K562 (cell line): ENCODE results near the gene MRRF. TPM values are rescaled to one million over a fixed set of nuclear protein-coding genes. Genes with fewer than 3 reads are reported as not detected.

ENCODE experiments used
- ARHGAP35 ChIP-seq: fragments of 450-650 bp; IDR thresholded peaks from 2 replicates; pipeline ENCODE4 v1.6.1; 2018; ENCODE audit not compliant: partially characterized antibody
- ATF2 ChIP-seq: sonication (generic); formaldehyde crosslinking; IDR thresholded peaks from 2 replicates; pipeline ENCODE4 v1.8.1; 2022; ENCODE audit warnings: missing genetic modification reagents
- CCAR2 ChIP-seq: fragments of 200-400 bp; formaldehyde crosslinking; IDR thresholded peaks from 2 replicates; pipeline ENCODE4 v1.6.1; 2017; ENCODE audit warnings: mild to moderate bottlenecking, low read depth, low read length
- CEBPG ChIP-seq, 3 experiments: fragments of 200-800 bp in 1 of 3; sonication (Bioruptor generic) in 1 of 3; sonication (generic) in 1 of 3; formaldehyde crosslinking in 1 of 3; IDR thresholded peaks in 2 of 3; conservative IDR thresholded peaks in 1 of 3; 2 replicates each; pipeline versions ENCODE4 v1.6.1 to v1.8.0; 2016 to 2022; ENCODE audit warnings: missing compliant biosample characterization in 2 of 3, missing genetic modification characterization in 2 of 3, mild to moderate bottlenecking in 1 of 3, missing genetic modification reagents in 1 of 3
- EGR1 ChIP-seq: fragments of 450-650 bp; conservative IDR thresholded peaks from 2 replicates; pipeline ENCODE4 v1.6.1; 2017; ENCODE audit warnings: mild to moderate bottlenecking
- ELF2 ChIP-seq: fragments of 250-450 bp; sonication (Bioruptor Pico); IDR thresholded peaks from 2 replicates; pipeline ENCODE4 v1.5.0; 2021; ENCODE audit warnings: mild to moderate bottlenecking
- HNRNPUL1 ChIP-seq: fragments of 200-400 bp; formaldehyde crosslinking; IDR thresholded peaks from 2 replicates; pipeline ENCODE4 v1.6.1; 2017; ENCODE audit warnings: low read length
- MEIS2 ChIP-seq: fragments of 450-650 bp; IDR thresholded peaks from 2 replicates; pipeline ENCODE4 v1.6.1; 2014; ENCODE audit warnings: mild to moderate bottlenecking; ENCODE audit not compliant: partially characterized antibody
- MTA3 ChIP-seq: fragments of 450-650 bp; formaldehyde crosslinking; IDR thresholded peaks from 2 replicates; pipeline ENCODE4 v1.6.1; 2017; ENCODE audit warnings: mild to moderate bottlenecking, borderline replicate concordance
- NFE2L1 ChIP-seq: fragments of 450-650 bp; IDR thresholded peaks from 2 replicates; pipeline ENCODE4 v1.6.1; 2016; ENCODE audit warnings: missing genetic modification characterization, low read depth, mild to moderate bottlenecking, missing compliant biosample characterization, moderate library complexity, borderline replicate concordance
- NFRKB ChIP-seq: fragments of 450-650 bp; IDR thresholded peaks from 2 replicates; pipeline ENCODE4 v1.6.1; 2016; ENCODE audit warnings: low read depth
- NFXL1 ChIP-seq: fragments of 450-650 bp; formaldehyde crosslinking; IDR thresholded peaks from 2 replicates; pipeline ENCODE4 v1.4.0; 2021; ENCODE audit warnings: mild to moderate bottlenecking
- PBX2 ChIP-seq, 2 experiments: IDR thresholded peaks in 1 of 2; conservative IDR thresholded peaks in 1 of 2; 2 replicates each; pipeline ENCODE4 v1.6.1; 2016; ENCODE audit warnings: low read depth in 2 of 2, mild to moderate bottlenecking in 1 of 2, missing compliant biosample characterization in 1 of 2, missing genetic modification characterization in 1 of 2, moderate library complexity in 1 of 2
- PHB ChIP-seq: fragments of 250-450 bp; sonication (Bioruptor Pico); IDR thresholded peaks from 2 replicates; pipeline ENCODE4 v1.5.0; 2021
- PHF20 ChIP-seq: fragments of 450-650 bp; IDR thresholded peaks from 2 replicates; pipeline ENCODE4 v1.6.1; 2018; ENCODE audit not compliant: partially characterized antibody
- TAF1 ChIP-seq: IDR thresholded peaks from 2 replicates; pipeline ENCODE4 v1.6.1; 2011; ENCODE audit warnings: mild to moderate bottlenecking, low read length, moderate library complexity; ENCODE audit not compliant: insufficient read depth, control insufficient read depth, severe bottlenecking; ENCODE audit errors: extremely low read depth
- TAF7 ChIP-seq: fragments of 450-650 bp; IDR thresholded peaks from 2 replicates; pipeline ENCODE4 v1.6.1; 2016; ENCODE audit warnings: missing genetic modification characterization, missing compliant biosample characterization
- TCF3 ChIP-seq: sonication (generic); formaldehyde crosslinking; IDR thresholded peaks from 2 replicates; pipeline ENCODE4 v1.4.0; 2020; ENCODE audit warnings: mild to moderate bottlenecking, missing genetic modification reagents
- ZNF174 ChIP-seq: fragments of 250-450 bp; sonication (Bioruptor Pico); IDR thresholded peaks from 2 replicates; pipeline ENCODE4 v1.4.0; 2020; ENCODE audit warnings: mild to moderate bottlenecking
- ZNF347 ChIP-seq: fragments of 450-650 bp; formaldehyde crosslinking; IDR thresholded peaks from 2 replicates; pipeline ENCODE4 v1.4.0; 2020; ENCODE audit warnings: low read depth, mild to moderate bottlenecking, moderate library complexity
- ZNF707 ChIP-seq: fragments of 250-450 bp; sonication (Bioruptor Pico); conservative IDR thresholded peaks from 2 replicates; pipeline ENCODE4 v1.8.0; 2022; ENCODE audit warnings: inconsistent platforms, mild to moderate bottlenecking, moderate library complexity
- polyA plus RNA-seq, 8 experiments: library from polyadenylated mRNA; depleted of rRNA in 4 of 8; stranded (reverse) in 5 of 8; unstranded in 3 of 8; fragments of >200 nt; fragmentation: Nextera tagmentation in 2 of 8; fragmentation: Illumina TruSeq in 1 of 8; extraction: Ambion mirVana in 2 of 8; extraction: Trizol in 1 of 8; gene quantifications; 2 replicates each; pipeline versions ENCODE4 v1.2.1 to v1.2.3, GENCODE V29; 2011 to 2014; ENCODE audit warnings: inconsistent platforms in 1 of 8, missing spikeins in 1 of 8
- total RNA-seq, 7 experiments: library from RNA; depleted of rRNA in 6 of 7; stranded (reverse); fragments of >200 nt in 6 of 7; fragmentation: Illumina TruSeq in 2 of 7; extraction: Trizol in 2 of 7; gene quantifications; 2 replicates each; pipeline versions ENCODE4 v1.2.1 to v1.2.3, GENCODE V29; 2011 to 2021; ENCODE audit warnings: low replicate concordance in 1 of 7
- TF ChIP-seq, protein P1 (sequence below): fragments of 450-650 bp; formaldehyde crosslinking; IDR thresholded peaks from 2 replicates; pipeline ENCODE4 v1.4.0; 2022; ENCODE audit warnings: missing genetic modification characterization
- TF ChIP-seq, protein P2 (sequence below): fragments of 450-650 bp; IDR thresholded peaks from 2 replicates; pipeline ENCODE4 v1.6.1; 2016; ENCODE audit warnings: missing biosample characterization, missing genetic modification characterization

The MRRF gene
- total and polyA plus RNA-seq, 9 of the 15 experiments (the other 6 are each of a cell fraction or from before 2014, with no cell fraction given), result 55.0 to 105 (median 81.2) TPM

DNA sequence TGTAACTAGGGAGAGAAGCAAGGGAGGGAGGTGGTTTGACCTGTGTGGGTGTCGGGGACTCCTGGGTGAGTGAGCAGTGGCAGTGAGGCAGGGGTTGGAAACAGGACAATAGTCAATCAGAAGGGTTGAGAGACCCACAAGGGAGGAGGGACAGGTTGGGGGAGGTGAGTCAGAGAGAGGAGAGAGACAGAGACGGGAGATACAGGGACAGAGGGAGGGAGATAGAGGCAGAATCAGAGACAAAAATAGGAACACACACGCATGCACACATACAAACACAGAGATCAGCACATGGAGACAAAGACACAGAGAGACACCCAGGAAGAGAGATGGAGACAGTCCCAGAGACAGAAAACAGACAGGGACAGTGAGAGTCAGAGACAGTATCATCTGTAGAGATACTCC is 66.8 kb downstream of the MRRF start (continued):
- TF ChIP-seq NFRKB (0 out of 2 replicates have a peak, but pooled peaks have one; percentile 35), EGR1 (peak; percentile 93), PHF20 (peak; percentile 23), TAF1 (no peak), PHB (CRISPR knock-in tag) (no peak), MEIS2 (no peak), CCAR2 (no peak), ELF2 (CRISPR knock-in tag) (no peak), ZNF347 (no peak), ZNF707 (CRISPR knock-in tag) (no peak), CEBPG (CRISPR knock-in tag; IDR thresholded peaks at IDR 0.05) (no peak), CEBPG (tag; conservative IDR thresholded peaks at IDR 0.05 in 1 of 2, IDR thresholded peaks at IDR 0.05 in 1 of 2) (no peak), MTA3 (no peak), HNRNPUL1 (no peak), NFXL1 (CRISPR knock-in tag) (no peak), TCF3 (CRISPR knock-in tag) (no peak), PBX2 (CRISPR knock-in tag; IDR thresholded peaks at IDR 0.05; ENCODE audit: low read depth) (no peak), PBX2 (tag; conservative IDR thresholded peaks at IDR 0.05; ENCODE audit: low read depth) (no peak), ARHGAP35 (peak; percentile 51), ZNF174 (CRISPR knock-in tag) (no peak), NFE2L1 (tag) (no peak), TAF7 (tag) (no peak), ATF2 (CRISPR knock-in tag) (no peak)
- TF ChIP-seq, protein P1, sequence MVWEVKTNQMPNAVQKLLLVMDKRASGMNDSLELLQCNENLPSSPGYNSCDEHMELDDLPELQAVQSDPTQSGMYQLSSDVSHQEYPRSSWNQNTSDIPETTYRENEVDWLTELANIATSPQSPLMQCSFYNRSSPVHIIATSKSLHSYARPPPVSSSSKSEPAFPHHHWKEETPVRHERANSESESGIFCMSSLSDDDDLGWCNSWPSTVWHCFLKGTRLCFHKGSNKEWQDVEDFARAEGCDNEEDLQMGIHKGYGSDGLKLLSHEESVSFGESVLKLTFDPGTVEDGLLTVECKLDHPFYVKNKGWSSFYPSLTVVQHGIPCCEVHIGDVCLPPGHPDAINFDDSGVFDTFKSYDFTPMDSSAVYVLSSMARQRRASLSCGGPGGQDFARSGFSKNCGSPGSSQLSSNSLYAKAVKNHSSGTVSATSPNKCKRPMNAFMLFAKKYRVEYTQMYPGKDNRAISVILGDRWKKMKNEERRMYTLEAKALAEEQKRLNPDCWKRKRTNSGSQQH, result 0 out of 2 replicates have a peak, but pooled peaks have one; percentile 62
- TF ChIP-seq, protein P2, sequence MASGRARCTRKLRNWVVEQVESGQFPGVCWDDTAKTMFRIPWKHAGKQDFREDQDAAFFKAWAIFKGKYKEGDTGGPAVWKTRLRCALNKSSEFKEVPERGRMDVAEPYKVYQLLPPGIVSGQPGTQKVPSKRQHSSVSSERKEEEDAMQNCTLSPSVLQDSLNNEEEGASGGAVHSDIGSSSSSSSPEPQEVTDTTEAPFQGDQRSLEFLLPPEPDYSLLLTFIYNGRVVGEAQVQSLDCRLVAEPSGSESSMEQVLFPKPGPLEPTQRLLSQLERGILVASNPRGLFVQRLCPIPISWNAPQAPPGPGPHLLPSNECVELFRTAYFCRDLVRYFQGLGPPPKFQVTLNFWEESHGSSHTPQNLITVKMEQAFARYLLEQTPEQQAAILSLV (tag), result no peak
